Astrocyte (in vitro differentiated cells and primary cell): ENCODE data around the gene SPPL2A.

ENCODE experiments used
- EZH2 ChIP-seq: IDR thresholded peaks from 2 replicates; pipeline ENCODE4 v1.6.1; 2012; ENCODE audit warnings: mild to moderate bottlenecking, low read length, inconsistent platforms; ENCODE audit not compliant: insufficient read depth
- TF ChIP-seq, protein P1 (sequence below): IDR thresholded peaks from 2 replicates; pipeline ENCODE4 v1.5.1; 2011; ENCODE audit warnings: low read depth, mild to moderate bottlenecking, inconsistent platforms, low read length, moderate library complexity; ENCODE audit not compliant: insufficient read depth

DNA sequence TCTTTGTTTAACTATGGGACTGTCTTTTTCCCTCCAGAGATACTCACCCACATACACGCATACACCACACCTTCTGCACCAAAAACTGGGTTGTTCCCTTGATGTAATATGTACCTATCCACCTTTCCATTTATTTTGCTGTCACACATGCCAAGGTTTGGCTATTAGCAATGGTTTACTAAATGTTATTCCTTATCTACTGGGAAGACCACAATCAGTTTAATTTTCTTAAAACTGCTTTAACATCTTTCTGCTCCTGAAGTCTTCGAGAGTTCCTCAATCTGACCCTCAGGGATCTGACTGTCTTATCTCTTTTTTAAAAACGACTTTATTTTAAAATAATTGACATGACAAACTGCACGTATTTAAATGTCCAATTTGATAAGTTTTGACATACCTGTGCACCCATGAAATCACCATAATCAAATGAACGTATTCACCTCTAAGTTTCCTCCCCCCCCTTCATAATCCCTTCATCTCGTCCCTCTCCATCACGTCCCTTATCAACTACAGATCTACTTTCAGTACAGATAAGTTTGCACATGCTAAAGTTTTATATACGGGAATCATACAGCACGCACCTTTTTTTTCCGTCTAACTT is 78.1 kb downstream of the SPPL2A start:
- TF ChIP-seq, protein P1, sequence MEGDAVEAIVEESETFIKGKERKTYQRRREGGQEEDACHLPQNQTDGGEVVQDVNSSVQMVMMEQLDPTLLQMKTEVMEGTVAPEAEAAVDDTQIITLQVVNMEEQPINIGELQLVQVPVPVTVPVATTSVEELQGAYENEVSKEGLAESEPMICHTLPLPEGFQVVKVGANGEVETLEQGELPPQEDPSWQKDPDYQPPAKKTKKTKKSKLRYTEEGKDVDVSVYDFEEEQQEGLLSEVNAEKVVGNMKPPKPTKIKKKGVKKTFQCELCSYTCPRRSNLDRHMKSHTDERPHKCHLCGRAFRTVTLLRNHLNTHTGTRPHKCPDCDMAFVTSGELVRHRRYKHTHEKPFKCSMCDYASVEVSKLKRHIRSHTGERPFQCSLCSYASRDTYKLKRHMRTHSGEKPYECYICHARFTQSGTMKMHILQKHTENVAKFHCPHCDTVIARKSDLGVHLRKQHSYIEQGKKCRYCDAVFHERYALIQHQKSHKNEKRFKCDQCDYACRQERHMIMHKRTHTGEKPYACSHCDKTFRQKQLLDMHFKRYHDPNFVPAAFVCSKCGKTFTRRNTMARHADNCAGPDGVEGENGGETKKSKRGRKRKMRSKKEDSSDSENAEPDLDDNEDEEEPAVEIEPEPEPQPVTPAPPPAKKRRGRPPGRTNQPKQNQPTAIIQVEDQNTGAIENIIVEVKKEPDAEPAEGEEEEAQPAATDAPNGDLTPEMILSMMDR, result no peak
- TF ChIP-seq EZH2, result no peak
